EH (cell line): Measurements from ENCODE around the gene U2AF2.

ENCODE experiments used
- DNase-seq: peaks from one replicate; pipeline ENCODE4 v3.0.0-alpha.2; 2015; ENCODE audit warnings: low read depth

The U2AF2 gene

DNA sequence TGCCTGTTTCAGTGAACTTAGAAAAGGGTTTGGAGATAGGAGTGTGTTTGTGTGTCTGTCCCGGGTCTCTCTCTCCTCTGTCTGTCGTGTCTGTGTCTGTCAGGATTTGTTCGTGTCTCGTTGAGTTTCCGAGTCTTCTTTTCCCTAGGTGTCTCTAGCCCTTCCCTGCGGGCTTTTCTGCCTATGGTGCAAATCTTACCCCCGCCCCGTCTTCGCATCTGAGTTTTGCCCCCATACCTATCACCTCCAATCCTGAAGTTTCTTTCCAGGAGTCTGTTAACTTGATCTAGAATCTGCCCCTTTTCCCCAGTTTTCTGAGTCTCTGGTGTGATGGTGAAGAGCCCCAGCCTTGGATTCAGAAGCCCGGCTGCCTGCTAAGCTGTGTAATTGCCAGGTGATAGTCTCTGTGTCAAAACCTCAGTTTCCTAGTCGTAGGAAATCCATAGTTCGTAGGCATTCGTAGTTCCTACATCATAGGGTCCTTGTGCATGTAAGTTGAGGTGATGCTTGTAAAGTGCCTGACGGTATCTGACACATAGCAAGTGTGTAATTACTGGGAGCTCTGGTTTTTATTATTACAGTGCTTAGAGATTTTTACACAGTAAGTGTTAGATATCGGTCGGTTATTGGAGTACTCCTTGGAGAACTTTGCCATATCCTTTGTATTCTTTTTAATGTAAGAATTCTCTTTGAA, 21.0 kb downstream of the U2AF2 start:
- DNase-seq = no peak

DNA sequence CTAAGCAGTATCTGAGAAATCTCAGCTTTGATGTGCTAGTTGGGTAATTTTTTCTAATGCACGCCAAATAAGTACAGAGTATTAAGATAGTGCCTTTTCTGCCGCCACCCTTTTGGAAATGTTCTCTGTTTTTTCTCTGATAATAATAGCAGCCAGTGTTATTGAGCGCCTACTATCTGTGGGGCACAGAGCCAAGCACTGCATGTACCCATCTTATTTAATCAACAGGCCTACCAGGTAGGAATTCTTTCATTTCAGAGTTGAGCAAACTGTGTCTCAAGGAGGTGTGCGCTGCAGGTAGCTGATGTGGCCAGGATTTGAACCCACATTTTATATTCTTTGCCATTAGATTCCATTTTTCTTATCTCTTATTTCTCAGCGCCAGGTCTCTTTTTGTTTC, 21.5 kb downstream of the U2AF2 start:
- peak; percentile 16 for DNase-seq

DNA sequence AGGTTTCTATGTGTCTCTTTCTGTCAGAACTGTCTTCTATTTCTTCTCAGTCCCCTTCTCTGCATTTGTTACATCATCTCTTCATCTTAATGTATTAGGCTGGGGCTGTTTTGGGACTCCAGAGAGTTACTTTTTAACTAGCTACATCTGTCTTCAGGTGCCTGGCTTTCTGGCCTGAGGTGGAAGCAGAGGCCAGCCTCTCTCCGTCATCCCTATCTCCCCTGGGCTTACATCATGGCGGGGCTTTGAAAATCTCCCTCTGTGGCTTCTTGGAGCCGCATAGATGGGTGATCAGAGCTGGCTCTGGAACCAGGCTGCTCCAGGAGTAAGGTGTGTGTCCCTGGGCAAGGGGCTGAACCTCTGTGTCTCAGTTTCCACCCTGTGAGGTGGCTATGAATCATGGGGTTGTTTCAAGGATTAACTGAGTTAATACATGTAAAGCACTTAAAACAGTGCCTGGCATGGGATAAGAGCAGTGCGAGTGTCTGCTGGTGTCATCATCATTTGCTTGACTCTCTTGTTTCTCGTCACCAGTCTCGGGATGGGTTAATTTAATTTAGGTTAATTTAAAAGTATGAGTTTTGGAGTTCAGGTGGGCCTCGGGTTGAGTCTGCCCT, 22.2 kb downstream of the U2AF2 start:
- no peak for DNase-seq

DNA sequence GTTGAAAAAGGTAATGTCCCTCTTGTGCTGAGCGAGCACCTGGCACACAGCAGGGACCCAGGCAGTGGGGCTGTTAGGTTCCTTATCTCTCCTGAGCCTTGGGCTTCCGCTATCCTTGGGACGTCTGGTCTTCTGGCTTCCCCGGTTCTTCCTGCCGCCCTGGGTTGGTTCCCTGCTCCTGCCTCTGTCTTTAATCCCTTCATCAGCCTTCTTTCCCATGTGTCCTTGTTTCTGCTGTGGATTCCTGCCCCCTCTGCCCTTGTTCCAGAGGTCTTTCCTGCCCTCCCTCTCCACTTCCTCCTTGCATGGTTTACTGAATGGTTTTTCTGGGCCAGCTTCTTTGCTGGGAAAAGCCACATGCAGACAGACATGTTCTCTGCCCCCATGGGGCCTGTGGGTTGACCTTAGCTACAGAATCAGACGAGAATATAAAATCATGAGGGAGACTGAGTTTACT, 22.8 kb downstream of the U2AF2 start:
- no peak for DNase-seq

DNA sequence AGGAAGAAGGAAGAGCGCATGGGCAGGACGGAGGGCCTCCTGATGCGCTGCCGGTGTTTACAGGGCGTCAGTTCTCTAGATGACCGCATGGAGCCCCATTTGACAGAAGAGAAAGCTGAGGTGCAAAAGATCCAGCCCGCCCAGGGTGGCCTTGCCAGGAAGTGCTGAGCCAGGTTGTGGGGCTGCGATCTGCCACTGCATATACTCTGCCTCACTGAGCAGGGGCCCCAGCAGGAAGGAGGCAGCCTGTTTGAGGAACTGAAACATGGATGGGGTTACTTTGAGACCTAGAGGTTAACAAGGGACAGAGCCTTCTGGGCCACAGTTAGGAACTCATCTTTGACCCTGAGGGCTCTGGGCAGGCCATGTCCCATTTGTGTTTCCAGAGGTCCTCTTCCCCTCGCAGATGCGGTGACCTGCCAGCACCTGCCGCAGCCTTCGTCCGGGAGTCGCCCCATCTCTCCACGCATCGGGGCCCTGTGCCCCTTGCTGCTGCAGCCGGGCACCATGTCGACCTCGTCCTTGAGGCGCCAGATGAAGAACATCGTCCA, 23.4 kb downstream of the U2AF2 start:
- no peak for DNase-seq

DNA sequence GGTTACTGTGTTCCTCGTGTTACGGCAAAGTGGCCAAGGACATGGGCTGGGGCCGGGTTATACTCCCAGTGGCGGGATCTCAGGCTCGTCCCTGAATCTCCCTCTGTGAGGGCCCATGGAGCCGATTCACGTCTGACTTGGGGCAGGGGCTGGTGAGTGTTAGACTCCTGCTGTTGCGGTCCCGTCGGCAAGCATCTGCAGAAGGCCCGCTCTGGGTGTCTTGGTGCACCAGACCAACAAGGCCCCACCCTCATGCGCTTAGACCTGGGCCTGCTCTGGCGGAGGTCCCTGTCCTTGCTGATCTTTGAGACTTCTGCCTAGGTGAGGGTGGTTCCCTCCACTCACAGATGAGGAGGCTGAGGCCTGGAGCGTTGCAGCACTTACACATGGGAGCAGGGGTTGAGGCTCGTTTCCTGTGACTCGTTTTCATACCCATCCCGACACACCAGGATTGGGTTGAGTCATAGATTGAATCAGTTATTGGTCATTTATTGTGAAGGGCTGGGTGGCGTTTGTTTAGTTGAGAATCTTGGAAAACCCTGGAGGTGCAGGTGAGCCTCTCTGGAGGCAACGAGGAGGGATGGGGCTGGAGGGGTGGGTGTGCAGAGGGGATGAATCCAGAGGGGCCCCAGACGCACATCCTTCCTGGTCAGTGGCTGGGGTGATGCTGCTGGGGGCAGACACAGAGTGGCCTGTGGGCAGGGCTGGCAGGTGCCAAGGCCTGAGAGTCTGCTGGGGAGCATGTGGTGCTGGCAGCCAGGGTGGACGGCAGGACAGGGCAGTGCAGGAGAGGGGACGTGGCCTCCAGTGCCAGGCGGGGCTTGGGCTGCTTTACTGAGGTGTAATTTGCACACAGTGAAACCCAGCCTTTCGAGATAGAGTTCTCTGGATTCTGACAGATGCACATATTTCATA, 24.8 kb downstream of the U2AF2 start:
- peak; percentile 27 for DNase-seq

DNA sequence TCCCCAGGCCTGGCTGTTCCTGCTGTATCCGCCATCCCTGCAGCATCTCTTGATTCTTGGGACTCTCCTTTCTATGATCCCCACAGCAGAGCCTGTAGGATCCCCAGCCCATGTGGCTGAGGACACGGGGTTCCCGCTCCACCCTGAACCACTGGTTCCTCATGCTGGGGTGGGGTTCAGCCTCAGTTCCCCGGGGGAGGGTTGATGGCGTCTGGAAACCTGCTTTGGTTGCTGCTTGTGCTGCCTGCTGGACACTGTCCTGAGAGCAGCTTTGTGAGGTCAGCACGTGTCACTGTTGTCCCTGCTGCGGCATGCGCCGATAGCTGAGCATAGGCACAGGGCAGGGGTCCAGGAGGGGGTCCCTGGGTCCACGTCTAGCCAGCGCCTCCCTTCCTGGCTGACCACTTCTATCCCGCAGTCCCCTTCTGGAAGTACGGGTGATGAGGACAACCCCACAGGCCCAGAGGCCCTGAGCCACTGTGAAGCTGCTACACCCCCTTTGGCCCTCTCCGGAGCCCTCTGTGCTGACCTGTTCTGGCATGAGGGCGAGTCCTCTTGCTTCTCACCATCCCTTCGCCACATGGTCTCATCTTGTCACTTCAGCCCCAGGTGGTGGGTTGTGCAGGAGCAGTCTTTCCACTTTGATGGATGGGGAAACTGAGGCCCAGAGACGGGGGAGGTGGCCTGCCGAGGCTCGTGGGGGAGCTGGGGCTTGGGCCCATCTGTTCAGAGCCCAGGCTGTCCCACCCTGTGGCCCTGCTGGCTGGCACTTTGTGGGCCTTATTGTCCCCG, 25.7 kb downstream of the U2AF2 start:
- DNase-seq = no peak

DNA sequence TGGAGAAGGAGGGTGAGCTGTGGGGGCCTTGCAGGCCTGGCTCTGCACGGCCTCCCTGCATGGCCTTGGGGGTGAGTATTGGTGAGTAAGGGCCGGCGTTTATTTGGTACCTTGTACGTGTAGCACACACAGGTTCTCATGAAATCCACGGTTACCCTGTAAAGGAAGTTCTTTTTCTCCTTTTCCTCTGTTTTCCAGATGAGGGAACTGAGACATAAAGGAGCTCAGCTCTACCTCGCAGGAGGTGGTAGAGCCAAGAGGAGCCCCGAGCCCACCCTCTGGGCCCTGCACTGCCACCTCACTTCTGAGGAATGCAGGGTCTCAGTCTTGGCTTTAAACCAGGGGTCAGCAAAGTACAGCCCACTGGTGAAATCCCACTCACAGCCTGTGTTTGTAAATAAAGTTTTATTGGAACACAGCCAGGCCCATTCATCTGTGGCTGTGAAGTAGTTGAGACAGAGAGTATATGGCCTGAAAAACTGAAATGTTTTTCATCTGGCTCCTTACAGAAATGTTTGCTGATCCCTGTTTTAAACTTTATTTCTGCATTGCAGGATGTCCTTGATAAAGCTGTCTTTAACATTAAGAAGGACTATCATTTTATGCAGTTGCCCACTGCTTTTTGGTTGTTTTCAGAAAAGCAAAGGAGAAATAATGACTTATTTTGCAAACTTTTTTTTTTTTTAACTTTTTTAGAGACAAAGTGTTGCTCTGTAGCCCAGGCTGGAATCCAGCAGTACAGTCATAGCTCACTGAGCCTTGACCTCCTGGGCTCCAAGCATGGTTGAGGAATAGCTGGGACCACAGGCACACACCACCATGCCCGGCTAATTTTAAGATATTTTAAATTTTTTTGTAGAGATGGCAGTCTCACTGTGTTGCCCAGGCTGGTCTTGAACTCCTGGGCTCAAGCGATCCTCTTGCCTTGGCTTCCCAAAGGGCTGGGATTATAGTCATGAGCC, 26.6 kb downstream of the U2AF2 start:
- peak; percentile 37 for DNase-seq

DNA sequence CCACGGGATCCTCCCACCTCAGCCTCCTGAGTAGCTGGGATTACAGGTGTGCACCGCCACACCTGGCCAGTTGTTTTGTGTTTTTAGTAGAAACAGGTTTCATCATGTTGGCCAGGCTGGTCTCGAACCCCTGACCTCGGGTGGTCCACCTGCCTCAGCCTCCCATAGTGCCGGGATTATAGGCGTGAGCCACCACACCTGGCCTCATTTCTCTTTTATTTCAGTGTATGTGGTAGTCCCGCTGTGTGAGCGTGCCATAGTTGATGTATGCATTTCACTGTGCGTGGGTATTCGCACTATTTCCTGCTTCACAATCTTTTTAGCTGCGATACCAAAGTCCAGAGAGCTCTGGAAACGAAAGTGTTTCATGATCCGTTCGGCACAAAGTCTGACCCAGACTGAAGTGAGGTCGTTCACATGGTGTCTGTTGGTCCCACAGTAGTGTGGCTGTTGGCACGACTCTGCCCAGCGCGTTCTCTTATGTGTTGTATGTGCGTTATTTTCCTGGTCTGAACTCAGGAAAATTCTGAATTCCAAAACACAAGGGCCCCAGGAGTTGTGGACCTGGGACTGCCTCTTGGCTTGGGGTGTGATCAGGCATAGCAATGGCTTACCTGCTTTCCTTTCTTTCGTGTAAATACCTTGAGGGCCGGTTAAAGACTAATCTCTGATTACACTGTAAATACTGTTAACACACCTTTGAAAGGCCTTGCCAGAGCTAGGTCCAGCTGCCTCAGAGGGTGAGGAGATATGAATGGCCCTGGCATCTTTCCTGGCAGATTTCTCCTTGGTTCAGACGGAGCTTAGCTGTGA, 28.8 kb downstream of the U2AF2 start:
- no peak for DNase-seq

DNA sequence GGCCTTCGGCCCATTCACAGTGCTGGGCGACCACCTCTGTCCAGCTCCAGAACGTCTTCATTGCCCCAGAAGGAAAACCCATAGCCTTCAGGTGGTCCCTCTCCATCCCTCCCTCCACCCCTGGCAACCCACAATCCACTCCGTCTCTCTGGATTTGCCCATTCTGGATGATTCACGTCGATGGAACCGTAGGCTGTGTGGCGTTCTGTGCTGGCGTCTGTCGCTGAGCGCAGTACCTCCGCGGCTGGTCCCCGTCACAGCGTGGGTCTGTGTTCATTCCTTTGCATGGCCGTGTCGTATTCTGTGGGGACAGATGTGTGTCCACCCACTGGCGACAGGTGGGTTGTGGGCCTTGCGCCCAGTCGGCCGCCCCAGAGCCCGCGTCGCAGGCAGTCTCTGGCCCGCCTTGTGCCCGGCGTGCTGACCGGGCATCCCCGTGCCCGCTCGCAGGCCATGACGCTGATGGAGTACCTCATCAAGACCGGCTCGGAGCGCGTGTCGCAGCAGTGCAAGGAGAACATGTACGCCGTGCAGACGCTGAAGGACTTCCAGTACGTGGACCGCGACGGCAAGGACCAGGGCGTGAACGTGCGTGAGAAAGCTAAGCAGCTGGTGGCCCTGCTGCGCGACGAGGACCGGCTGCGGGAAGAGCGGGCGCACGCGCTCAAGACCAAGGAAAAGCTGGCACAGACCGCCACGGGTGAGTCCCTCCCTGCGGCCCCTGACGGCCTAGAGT, 30.3 kb downstream of the U2AF2 start:
- DNase-seq = no peak

DNA sequence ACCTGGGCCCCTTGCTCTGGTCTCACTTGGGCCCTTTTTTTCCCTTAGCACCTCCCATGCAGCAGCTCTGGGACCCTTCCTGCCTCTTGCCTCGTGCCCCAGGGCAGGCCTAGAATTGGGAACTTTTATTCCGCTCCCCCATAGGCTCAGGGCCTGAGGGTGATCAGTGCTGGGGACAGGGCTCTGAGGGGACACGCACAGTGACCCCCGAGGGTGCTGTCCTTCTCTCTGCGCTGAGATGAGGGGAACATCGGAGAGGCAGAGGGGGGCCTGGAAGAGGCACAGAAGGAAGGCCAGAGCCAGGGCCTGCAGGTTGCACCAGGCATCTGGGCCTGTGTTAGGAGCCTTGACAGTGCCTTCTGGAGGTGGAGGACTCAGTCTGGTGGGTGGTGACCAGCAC, 30.9 kb downstream of the U2AF2 start:
- DNase-seq = no peak

DNA sequence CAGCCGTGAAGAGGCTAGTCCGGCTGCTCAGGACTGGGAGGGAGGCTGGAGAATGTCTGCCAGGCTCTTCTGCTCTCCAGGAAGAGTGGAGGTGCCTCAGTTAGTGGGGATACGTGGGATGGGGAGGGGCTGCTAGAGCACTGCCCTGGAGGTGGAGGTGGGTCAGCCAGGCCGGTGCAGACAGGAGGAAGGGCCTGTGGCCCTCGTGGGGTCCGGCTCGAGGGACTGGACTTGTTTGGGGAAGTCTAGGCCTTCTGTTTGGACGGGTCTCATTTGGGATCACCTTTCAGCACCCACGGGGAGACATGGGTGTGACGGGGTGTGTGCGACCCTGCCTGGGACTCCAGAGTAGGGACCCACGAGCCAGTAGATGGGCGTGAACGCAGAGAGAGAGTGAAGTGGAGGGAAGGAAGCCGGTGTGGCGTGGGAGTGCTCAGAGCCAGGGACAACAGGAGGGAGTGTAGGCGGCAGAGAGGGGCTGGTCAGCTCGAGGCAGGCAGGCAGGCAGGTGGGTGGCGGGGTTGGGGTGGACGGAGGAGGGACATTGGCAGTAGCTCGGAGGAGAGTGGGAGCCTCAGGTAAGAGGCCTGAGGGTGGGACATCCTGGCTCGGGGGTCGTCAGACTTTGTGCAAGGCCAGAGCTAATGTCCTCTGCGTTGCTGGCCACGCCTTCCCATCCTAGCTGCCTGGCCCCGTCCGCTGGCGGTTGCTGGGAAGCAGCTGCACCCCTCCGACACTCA, 31.6 kb downstream of the U2AF2 start:
- no peak for DNase-seq

DNA sequence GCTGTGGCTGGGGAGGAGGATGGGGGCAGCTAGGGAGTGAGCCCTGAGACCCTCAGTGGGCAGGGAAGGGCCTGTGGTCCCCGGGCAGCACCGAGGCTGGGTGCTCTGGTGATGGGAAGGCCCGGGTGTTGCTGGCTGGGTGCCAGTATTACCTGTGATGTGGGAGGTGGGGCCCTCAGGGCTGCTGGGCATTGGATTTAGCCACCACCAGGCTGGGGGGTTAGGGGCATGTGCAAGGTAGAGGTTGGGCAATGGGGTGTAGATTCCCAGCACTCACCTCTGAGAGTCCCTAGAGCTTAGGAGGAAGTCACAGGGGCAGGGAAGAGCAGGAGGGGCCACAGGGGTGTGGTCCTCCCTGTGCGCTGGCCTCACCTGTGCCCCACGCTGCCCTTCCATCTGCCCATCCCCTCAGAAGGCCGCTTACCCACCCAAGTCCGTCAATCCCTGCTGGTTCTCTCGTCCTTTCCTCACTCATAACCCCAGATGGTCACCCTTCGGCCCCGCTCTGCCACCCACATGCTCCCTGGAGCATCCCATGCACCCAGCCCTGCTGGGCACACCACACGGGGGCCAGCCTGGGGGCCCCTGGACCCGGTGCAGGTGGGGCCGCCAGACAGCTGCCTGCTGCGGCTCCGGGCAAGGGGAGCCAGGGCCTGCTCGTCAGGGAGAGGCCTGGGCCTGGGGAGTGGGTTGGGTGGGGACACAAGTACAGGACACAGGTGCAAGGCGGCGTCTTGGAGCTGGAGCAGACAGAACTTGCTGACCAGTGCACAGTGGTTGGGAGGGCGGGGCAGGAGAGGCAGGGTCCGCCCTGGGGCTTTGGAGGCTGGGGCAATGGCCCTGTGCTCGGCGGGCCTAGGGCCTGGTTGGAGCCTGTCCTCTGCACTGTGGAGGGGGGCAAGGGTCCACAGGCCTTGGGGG, 32.7 kb downstream of the U2AF2 start:
- no peak for DNase-seq

DNA sequence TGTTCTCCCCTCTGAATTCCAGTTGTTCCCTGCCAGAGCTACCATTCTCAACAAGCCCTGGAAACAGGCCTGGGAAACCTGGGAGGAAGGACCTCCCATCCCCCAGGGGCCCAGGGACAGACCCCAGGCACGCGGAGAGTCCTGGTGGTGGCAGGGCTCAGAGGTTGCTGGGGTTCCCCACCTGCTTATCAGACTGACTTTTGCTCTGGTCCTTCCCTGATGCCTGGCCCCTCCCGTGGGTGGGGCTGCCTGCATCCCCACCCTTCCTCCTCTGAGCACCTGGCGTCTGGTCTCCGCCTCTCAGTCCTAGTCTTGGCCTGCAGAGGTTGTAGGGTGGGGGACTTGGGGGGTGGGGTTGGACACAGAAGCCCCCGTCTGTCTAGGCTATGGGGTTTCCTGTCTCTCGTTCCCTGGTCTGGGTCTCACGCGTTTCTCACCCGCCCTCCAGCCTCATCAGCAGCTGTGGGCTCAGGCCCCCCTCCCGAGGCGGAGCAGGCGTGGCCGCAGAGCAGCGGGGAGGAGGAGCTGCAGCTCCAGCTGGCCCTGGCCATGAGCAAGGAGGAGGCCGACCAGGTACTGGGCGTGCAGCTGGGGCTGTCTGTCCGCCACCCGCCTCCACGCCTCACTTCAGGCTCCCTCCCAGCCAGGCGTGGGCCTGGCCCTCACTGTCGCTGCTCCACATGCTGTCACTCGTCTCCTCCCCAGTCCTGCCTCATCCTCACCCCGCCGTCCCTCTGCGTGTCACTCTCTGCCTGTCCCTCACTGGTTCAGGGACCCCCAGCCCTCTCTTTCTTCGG, 33.8 kb downstream of the U2AF2 start:
- no peak for DNase-seq

DNA sequence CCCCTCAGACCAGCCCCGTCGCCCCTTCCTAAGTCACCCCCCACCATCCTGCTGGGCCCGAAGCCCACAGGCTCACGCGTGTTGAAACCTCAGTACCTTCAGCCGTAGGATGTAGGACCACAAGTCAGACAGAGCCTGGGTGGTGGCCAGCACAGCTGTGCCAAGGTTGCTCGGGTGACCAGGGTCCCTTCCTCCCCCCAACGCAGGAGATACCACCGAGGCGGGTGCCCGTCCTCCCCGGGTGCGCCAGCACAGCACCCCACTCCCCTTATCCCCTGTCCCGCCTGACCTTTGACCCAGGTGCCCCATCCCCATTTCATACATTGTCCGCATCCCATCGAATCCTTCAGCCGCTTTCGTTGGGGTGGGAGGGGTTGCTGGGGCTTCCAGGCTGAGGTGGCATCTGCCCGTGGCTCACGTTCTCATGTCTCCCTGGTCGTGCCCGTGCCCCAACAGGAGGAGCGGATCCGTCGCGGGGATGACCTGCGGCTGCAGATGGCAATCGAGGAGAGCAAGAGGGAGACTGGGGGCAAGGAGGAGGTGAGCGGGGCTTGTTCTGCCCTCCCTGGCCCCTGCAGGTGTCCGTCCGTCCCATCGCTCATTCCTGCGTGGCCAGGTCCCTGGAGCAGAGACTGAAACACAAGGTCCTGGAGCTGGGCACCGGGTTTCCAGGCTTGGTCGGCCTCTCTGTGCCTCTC, 34.7 kb downstream of the U2AF2 start:
- no peak for DNase-seq
